Kidney glomerular epithelial cell (primary cell): Measurements from ENCODE around the gene EMC8.
"Not testable (repeated sequence)": the region's sequence is repeated elsewhere in the genome, so short reads cannot be mapped to it uniquely, and the experiment has no call there.

Experiments used
- DNase-seq: peaks from one replicate; lab custom pipeline; 2025; lab: John Stamatoyannopoulos, UW

The EMC8 gene

GRCh38 chr16:85799497-85800320 lies at the start of gene EMC8, which contains the start of gene COX4I1:
EMC8 (minus strand) TSS chr16:85799544; CDS start chr16:85799295, 249 bp downstream.
COX4I1 (plus strand) TSS chr16:85799695; CDS start chr16:85801206, 1,511 bp downstream.
- peak; percentile 74 for DNase-seq

- no peak for DNase-seq
These were observed 49.6 kb upstream of the EMC8 start for GRCh38 chr16:85848986-85849385.

GRCh38 chr16:85847681-85848601 lies 48.6 kb upstream of the EMC8 start:
- no peak for DNase-seq

- DNase-seq, result no peak
These were observed 47.7 kb upstream of the EMC8 start for GRCh38 chr16:85847036-85847435.

GRCh38 chr16:85846461-85846860 lies 47.1 kb upstream of the EMC8 start:
- DNase-seq, result no peak

- no peak for DNase-seq
These were observed 45.9 kb upstream of the EMC8 start for GRCh38 chr16:85845266-85845665.

- DNase-seq, result no peak
These were observed 45.4 kb upstream of the EMC8 start for GRCh38 chr16:85844786-85845185.

- no peak for DNase-seq
These were observed 44.8 kb upstream of the EMC8 start for GRCh38 chr16:85844169-85844481.

- DNase-seq, result no peak
These were observed 44.3 kb upstream of the EMC8 start for GRCh38 chr16:85843471-85844168.

- DNase-seq, result no peak
These were observed 43.5 kb upstream of the EMC8 start for GRCh38 chr16:85842848-85843247.

GRCh38 chr16:85842435-85842834 lies 43.1 kb upstream of the EMC8 start:
- DNase-seq, result no peak

- no peak for DNase-seq
These were observed 41.5 kb upstream of the EMC8 start for GRCh38 chr16:85840801-85841200.

- DNase-seq, result no peak
These were observed 41.1 kb upstream of the EMC8 start for GRCh38 chr16:85840395-85840794.

- no peak for DNase-seq
These were observed 40.4 kb upstream of the EMC8 start for GRCh38 chr16:85839681-85840240.

GRCh38 chr16:85838876-85839585 lies 39.7 kb upstream of the EMC8 start:
- DNase-seq, result no peak

GRCh38 chr16:85838381-85838780 lies 39.0 kb upstream of the EMC8 start:
- no peak for DNase-seq

GRCh38 chr16:85837654-85838053 lies 38.3 kb upstream of the EMC8 start:
- DNase-seq, result not testable (repeated sequence)

GRCh38 chr16:85836706-85837582 lies 37.6 kb upstream of the EMC8 start:
- DNase-seq, result no peak

GRCh38 chr16:85835956-85836705 lies 36.8 kb upstream of the EMC8 start:
- no peak for DNase-seq
